H9 (cell line): ENCODE results near the gene SNPH. TPM values are rescaled to one million over a fixed set of nuclear protein-coding genes. Genes with fewer than 3 reads are reported as not detected.

Experiments used
- DNase-seq: peaks from one replicate; pipeline ENCODE4 v3.0.0-alpha.2; 2017
- H2AFZ ChIP-seq: one replicate; pipeline ENCODE4 v1.6.1; 2013; ENCODE audit warnings: mild to moderate bottlenecking, low read length, control low read depth, moderate library complexity
- H2AK5ac ChIP-seq: 2 replicates; pipeline ENCODE4 v1.6.1; 2013; ENCODE audit warnings: low read length, control low read depth, mixed read lengths; ENCODE audit not compliant: insufficient read length
- H2BK120ac ChIP-seq: one replicate; pipeline ENCODE4 v1.6.1; 2013; ENCODE audit warnings: low read depth, mild to moderate bottlenecking, low read length, control low read depth, inconsistent platforms; ENCODE audit not compliant: poor library complexity, severe bottlenecking
- H2BK12ac ChIP-seq: 2 replicates; pipeline ENCODE4 v1.6.1; 2013; ENCODE audit warnings: low read length, control low read depth, mixed read lengths, low read depth; ENCODE audit not compliant: insufficient read length
- H2BK15ac ChIP-seq: 2 replicates; pipeline ENCODE4 v1.6.1; 2013; ENCODE audit warnings: low read depth, low read length, control low read depth
- H2BK20ac ChIP-seq: one replicate; pipeline ENCODE4 v1.6.1; 2013; ENCODE audit warnings: low read depth, mild to moderate bottlenecking, low read length, control low read depth, inconsistent platforms; ENCODE audit not compliant: poor library complexity, severe bottlenecking
- H2BK5ac ChIP-seq: 2 replicates; pipeline ENCODE4 v1.6.1; 2013; ENCODE audit warnings: low read length, control low read depth, mixed read lengths; ENCODE audit not compliant: insufficient read length
- H3K14ac ChIP-seq: 2 replicates; pipeline ENCODE4 v1.6.1; 2013; ENCODE audit warnings: low read length, control low read depth; ENCODE audit not compliant: insufficient read depth
- H3K18ac ChIP-seq: 2 replicates; pipeline ENCODE4 v1.6.1; 2013; ENCODE audit warnings: low read depth, mild to moderate bottlenecking, mixed read lengths, low read length, control low read depth; ENCODE audit not compliant: insufficient read length
- H3K23ac ChIP-seq: 2 replicates; pipeline ENCODE4 v1.6.1; 2013; ENCODE audit warnings: low read length, control low read depth, mixed read lengths, low read depth; ENCODE audit not compliant: insufficient read length
- H3K23me2 ChIP-seq: 2 replicates; pipeline ENCODE4 v1.6.1; 2013; ENCODE audit warnings: low read depth, mild to moderate bottlenecking, mixed read lengths, low read length, control low read depth; ENCODE audit not compliant: insufficient read length, poor library complexity, severe bottlenecking
- H3K27ac ChIP-seq: 2 replicates; pipeline ENCODE4 v1.5.1; 2013; ENCODE audit warnings: low read length, control low read depth, mixed read lengths, low read depth; ENCODE audit not compliant: insufficient read length
- H3K27me3 ChIP-seq: 2 replicates; pipeline ENCODE4 v1.6.1; 2013; ENCODE audit warnings: low read length, control low read depth, inconsistent platforms; ENCODE audit not compliant: insufficient read depth
- H3K4ac ChIP-seq: 2 replicates; pipeline ENCODE4 v1.6.1; 2013; ENCODE audit warnings: low read depth, mild to moderate bottlenecking, control low read depth, inconsistent platforms, low read length, moderate library complexity
- H3K4me1 ChIP-seq: 2 replicates; pipeline ENCODE4 v1.6.1; 2013; ENCODE audit warnings: low read length, control low read depth, inconsistent platforms; ENCODE audit not compliant: insufficient read depth
- H3K4me2 ChIP-seq: 2 replicates; pipeline ENCODE4 v1.6.1; 2013; ENCODE audit warnings: low read length, control low read depth, mixed read lengths; ENCODE audit not compliant: insufficient read length, insufficient read depth
- H3K56ac ChIP-seq: 2 replicates; pipeline ENCODE4 v1.6.1; 2013; ENCODE audit warnings: low read depth, mild to moderate bottlenecking, mixed read lengths, low read length, control low read depth; ENCODE audit not compliant: insufficient read length
- H3K79me1 ChIP-seq: 2 replicates; pipeline ENCODE4 v1.6.1; 2013; ENCODE audit warnings: low read depth, mild to moderate bottlenecking, moderate library complexity, low read length, control low read depth, inconsistent platforms; ENCODE audit not compliant: insufficient read depth, poor library complexity, severe bottlenecking
- H3K79me2 ChIP-seq: 2 replicates; pipeline ENCODE4 v1.6.1; 2013; ENCODE audit warnings: low read length, control low read depth, inconsistent platforms; ENCODE audit not compliant: insufficient read depth
- H3K9ac ChIP-seq: 2 replicates; pipeline ENCODE4 v1.6.1; 2013; ENCODE audit warnings: low read length, control low read depth, mixed read lengths; ENCODE audit not compliant: insufficient read length; ENCODE audit errors: extremely low read depth
- H3K9me3 ChIP-seq: one replicate; pipeline ENCODE4 v1.6.1; 2013; ENCODE audit warnings: low read depth, low read length, inconsistent platforms; ENCODE audit not compliant: control insufficient read depth
- H3T11ph ChIP-seq: one replicate; pipeline ENCODE4 v1.6.1; 2013; ENCODE audit warnings: mild to moderate bottlenecking, low read length, control low read depth, inconsistent platforms
- H4K20me1 ChIP-seq: one replicate; pipeline ENCODE4 v1.6.1; 2013; ENCODE audit not compliant: control insufficient read depth, insufficient read length, insufficient read depth
- H4K5ac ChIP-seq: 2 replicates; pipeline ENCODE4 v1.6.1; 2013; ENCODE audit warnings: low read depth, mild to moderate bottlenecking, mixed read lengths, low read length, control low read depth; ENCODE audit not compliant: insufficient read length
- H4K8ac ChIP-seq: replicated peaks from 2 replicates; pipeline ENCODE4 v1.6.1; 2013; ENCODE audit warnings: low read length, control low read depth, mixed read lengths, low read depth; ENCODE audit not compliant: insufficient read length
- H4K91ac ChIP-seq: 2 replicates; pipeline ENCODE4 v1.6.1; 2013; ENCODE audit warnings: low read depth, mild to moderate bottlenecking, moderate library complexity, mixed read lengths, low read length, control low read depth; ENCODE audit not compliant: insufficient read length
- H3K27ac Mint-ChIP-seq, 3 experiments: 2 replicates in 2 of 3; 3 replicates in 1 of 3; pipeline ENCODE4 v1.8.0; 2020 to 2021; ENCODE audit warnings: mixed read lengths in 3 of 3, mild to moderate bottlenecking in 1 of 3, moderate library complexity in 1 of 3
- H3K27me3 Mint-ChIP-seq: 2 replicates; pipeline ENCODE4 v1.8.0; 2021; ENCODE audit warnings: low read depth, mild to moderate bottlenecking, moderate library complexity, mixed read lengths
- H3K36me3 Mint-ChIP-seq, 3 experiments: 2 replicates in 2 of 3; 3 replicates in 1 of 3; pipeline ENCODE4 v1.8.0; 2020 to 2021; ENCODE audit warnings: low read depth in 3 of 3, mixed read lengths in 3 of 3; ENCODE audit not compliant: insufficient read depth in 1 of 3
- H3K4me1 Mint-ChIP-seq, 2 experiments: 2 replicates each; pipeline ENCODE4 v1.8.0; 2020; ENCODE audit warnings: mixed read lengths in 2 of 2
- H3K4me3 Mint-ChIP-seq, 2 experiments: 2 replicates in 1 of 2; 3 replicates in 1 of 2; pipeline ENCODE4 v1.8.0; 2020 to 2021; ENCODE audit warnings: mild to moderate bottlenecking in 2 of 2, mixed read lengths in 2 of 2, moderate library complexity in 1 of 2
- H3K9me3 Mint-ChIP-seq, 2 experiments: 2 replicates in 1 of 2; 3 replicates in 1 of 2; pipeline ENCODE4 v1.8.0; 2020; ENCODE audit warnings: mild to moderate bottlenecking in 2 of 2, mixed read lengths in 2 of 2, moderate library complexity in 1 of 2
- WGBS: extraction: QIAGEN DNeasy Blood & Tissue Kit; methylation state at CpG from one replicate; pipeline ENCODE4 v1.1.7; 2013; ENCODE audit warnings: missing lambda C conversion rate, low lambda C conversion rate, mixed read lengths; ENCODE audit not compliant: insufficient read length; ENCODE audit errors: extremely low coverage; 5-methylcytosine and 5-hydroxymethylcytosine counted together
- total RNA-seq: library from RNA; stranded (reverse); gene quantifications from 2 replicates; pipeline ENCODE4 v1.2.1, GENCODE V29; 2021
- TF ChIP-seq, protein P1 (sequence below): fragments of 200-600 bp; sonication (generic); conservative IDR thresholded peaks from 3 replicates; pipeline ENCODE4 v1.8.0; 2021; ENCODE audit warnings: antibody characterized with exemption, mild to moderate bottlenecking

Gene SNPH
- total RNA-seq, 1 experiment from 2014 or later, result 1.8 TPM

DNA sequence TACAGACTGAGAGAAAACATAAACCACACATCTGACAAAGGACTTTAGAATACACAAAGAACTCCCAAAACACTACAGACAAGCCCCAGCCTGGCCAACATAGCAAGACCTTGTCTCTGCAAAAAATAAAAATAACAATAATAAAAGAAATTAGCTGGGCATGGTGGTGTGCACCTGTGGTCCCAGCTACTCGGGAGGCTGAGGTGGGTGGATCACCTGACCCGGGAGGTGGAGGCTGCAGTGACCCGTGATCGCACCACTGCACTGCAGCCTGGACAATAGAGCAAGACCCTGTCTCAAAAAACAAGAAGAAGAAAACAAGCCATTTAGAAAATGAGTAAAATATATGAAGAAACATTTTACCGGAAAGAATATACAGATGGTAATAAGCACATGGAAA lies 49.7 kb downstream of the SNPH start:
- Histone ChIP-seq H4K20me1 (no peaks in the 10 kb centered on the region), H3K18ac (no peak overlapping the region), H3T11ph (no peak overlapping the region), H2BK5ac (no peak overlapping the region), H2BK15ac (no peak overlapping the region), H3K56ac (no peak overlapping the region), H3K23ac (no peak overlapping the region), H3K9ac (no peak overlapping the region), H2BK120ac (no peak overlapping the region), H3K4ac (no peak overlapping the region), H3K27ac (no peak overlapping the region), H4K8ac (no peak overlapping the region), H3K27me3 (no peaks in the 10 kb centered on the region), H4K91ac (no peak overlapping the region), H3K14ac (no peak overlapping the region), H3K23me2 (peaks cover 5% of the 10 kb centered on the region), H2AFZ (no peak overlapping the region), H2BK20ac (no peak overlapping the region), H3K79me1 (no peaks in the 10 kb centered on the region), H3K79me2 (no peaks in the 10 kb centered on the region), H3K9me3 (no peaks in the 10 kb centered on the region), H2AK5ac (no peak overlapping the region), H3K4me1 (no peaks in the 10 kb centered on the region), H3K4me2 (no peak overlapping the region), H4K5ac (no peak overlapping the region), H2BK12ac (no peak overlapping the region)
- H3K27me3 Mint-ChIP-seq, result peaks cover 27% of the 10 kb centered on the region
- no peaks in the 10 kb centered on the region for H3K36me3 Mint-ChIP-seq
- TF ChIP-seq, protein P1, sequence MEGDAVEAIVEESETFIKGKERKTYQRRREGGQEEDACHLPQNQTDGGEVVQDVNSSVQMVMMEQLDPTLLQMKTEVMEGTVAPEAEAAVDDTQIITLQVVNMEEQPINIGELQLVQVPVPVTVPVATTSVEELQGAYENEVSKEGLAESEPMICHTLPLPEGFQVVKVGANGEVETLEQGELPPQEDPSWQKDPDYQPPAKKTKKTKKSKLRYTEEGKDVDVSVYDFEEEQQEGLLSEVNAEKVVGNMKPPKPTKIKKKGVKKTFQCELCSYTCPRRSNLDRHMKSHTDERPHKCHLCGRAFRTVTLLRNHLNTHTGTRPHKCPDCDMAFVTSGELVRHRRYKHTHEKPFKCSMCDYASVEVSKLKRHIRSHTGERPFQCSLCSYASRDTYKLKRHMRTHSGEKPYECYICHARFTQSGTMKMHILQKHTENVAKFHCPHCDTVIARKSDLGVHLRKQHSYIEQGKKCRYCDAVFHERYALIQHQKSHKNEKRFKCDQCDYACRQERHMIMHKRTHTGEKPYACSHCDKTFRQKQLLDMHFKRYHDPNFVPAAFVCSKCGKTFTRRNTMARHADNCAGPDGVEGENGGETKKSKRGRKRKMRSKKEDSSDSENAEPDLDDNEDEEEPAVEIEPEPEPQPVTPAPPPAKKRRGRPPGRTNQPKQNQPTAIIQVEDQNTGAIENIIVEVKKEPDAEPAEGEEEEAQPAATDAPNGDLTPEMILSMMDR, result no peak
- no peak overlapping the region for H3K4me3 Mint-ChIP-seq
- no peak overlapping the region for H3K27ac Mint-ChIP-seq
- no peaks in the 10 kb centered on the region for H3K9me3 Mint-ChIP-seq
- DNase-seq, result no peak
- WGBS, result no CpG with 5 or more reads among the region's 5 CpGs
- H3K4me1 Mint-ChIP-seq, result 0 out of 4 replicates have a peak, but pooled peaks cover 0 to 4% of the 10 kb centered on the region in 2 experiments
